Activated CD8-positive, alpha-beta memory T cell treated with anti-CD3 and anti-CD28 coated beads, Interleukin-2, amount 10 ng/mL, durations not matched to agents 7 days and 5 days (primary cell): ENCODE data around the gene FADD. TPM values are rescaled to one million over a fixed set of nuclear protein-coding genes. Genes with fewer than 3 reads are reported as not detected.
"Not testable (repeated sequence)": the region's sequence is repeated elsewhere in the genome, so short reads cannot be mapped to it uniquely, and the experiment has no call there.

Experiments used
- ATAC-seq: fragments of 150-1000 bp; cut with Tn5 transposase; one replicate; pipeline ENCODE4 v1.10.0; 2021; ENCODE audit warnings: moderate library complexity
- CTCF ChIA-PET: fragments of 350-600 bp; sonication (Branson Sonifier 250); formaldehyde crosslinking; loops from one replicate; lab custom pipeline; 2021; ENCODE audit warnings: antibody characterized with exemption; lab: Charles Lee
- DNase-seq: peaks from one replicate; pipeline ENCODE4 v3.0.0-alpha.2; 2020
- H3K27ac Mint-ChIP-seq: one replicate; pipeline ENCODE4 v1.8.0; 2021; ENCODE audit warnings: mild to moderate bottlenecking, mixed read lengths
- H3K27me3 Mint-ChIP-seq: one replicate; pipeline ENCODE4 v1.8.0; 2021; ENCODE audit warnings: mixed read lengths
- H3K36me3 Mint-ChIP-seq: one replicate; pipeline ENCODE4 v1.8.0; 2021; ENCODE audit warnings: mild to moderate bottlenecking, mixed read lengths
- H3K4me1 Mint-ChIP-seq: one replicate; pipeline ENCODE4 v1.8.0; 2021; ENCODE audit warnings: mixed read lengths
- H3K4me3 Mint-ChIP-seq: one replicate; pipeline ENCODE4 v1.8.0; 2021; ENCODE audit warnings: mild to moderate bottlenecking, moderate library complexity, mixed read lengths
- H3K9me3 Mint-ChIP-seq: one replicate; pipeline ENCODE4 v1.8.0; 2022; ENCODE audit warnings: low read depth, mixed read lengths
- total RNA-seq, 2 experiments: library from RNA; stranded (reverse); gene quantifications; one replicate each; pipeline ENCODE4 v1.2.3, GENCODE V29; 2021

The FADD gene
- total RNA-seq, 2 experiments from 2014 or later, result 37.4 to 41.4 TPM

DNA sequence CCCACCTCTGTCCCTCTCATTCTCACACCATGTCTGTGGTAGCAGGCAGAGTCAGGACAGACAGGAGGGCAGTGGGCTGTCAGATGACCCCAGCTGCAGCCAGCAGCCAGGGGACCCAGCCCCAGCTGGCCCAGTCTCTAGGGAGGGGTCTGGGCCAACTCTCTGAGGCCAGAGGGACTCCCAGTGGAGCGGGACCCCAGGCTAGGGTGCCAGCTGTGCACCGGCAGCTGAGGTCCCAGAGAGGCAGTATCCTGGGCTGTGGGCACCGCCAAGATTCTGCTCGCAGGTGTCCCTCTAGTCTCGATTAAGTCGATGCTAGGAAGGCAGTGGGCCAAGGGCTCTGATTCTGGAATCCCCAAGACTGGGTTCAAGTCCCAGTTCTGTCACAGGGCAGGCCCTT, 16.7 kb upstream of the FADD start:
- Mint-ChIP-seq H3K9me3 (no peaks in the 10 kb centered on the region), H3K27ac (no peak overlapping the region), H3K4me3 (no peak overlapping the region), H3K4me1 (peaks cover 2% of the 10 kb centered on the region), H3K27me3 (no peaks in the 10 kb centered on the region), H3K36me3 (no peaks in the 10 kb centered on the region)
- no peak for ATAC-seq
- no peak for DNase-seq
- CTCF ChIA-PET, result no interaction called here

DNA sequence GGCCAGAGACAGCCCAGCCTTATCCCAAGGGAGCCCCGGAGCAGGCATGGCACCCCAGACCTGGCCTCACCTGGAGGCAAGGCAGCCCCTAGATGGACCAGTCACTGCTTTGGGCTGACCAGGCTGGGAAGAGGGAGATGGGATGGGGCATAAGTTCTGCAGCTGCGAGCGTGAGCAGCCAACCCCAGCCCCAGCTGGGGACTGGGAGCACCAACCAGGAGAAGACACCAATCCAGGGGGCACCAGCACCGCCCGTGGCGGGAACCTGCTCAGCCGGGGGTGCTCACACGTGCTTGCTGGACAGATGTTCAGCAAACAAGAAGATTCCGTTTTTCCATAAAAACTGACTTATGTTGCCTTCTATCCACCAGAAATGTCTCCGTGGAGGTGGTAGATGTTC, 16.2 kb upstream of the FADD start:
- Mint-ChIP-seq H3K4me1 (peaks cover 3% of the 10 kb centered on the region), H3K27ac (no peak overlapping the region), H3K36me3 (no peaks in the 10 kb centered on the region), H3K9me3 (no peaks in the 10 kb centered on the region), H3K27me3 (no peaks in the 10 kb centered on the region), H3K4me3 (no peak overlapping the region)
- DNase-seq (no peak), ATAC-seq (no peak)
- CTCF ChIA-PET, result no interaction called here

DNA sequence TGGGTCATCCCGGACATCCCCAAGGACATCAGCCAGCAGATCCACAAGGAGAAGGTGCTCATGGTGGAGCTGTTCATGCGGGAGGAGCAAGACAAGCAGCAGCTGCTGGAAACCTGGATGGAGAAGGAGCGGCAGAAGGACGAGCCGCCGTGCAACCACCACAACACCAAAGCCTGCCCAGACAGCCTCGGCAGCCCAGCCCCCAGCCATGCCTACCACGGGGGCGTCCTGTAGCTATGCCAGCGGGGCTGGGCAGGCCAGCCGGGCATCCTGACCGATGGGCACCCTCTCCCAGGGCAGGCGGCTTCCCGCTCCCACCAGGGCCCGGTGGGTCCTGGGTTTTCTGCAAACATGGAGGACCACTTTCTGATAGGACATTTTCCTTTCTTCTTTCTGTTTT, 15.3 kb upstream of the FADD start:
- H3K4me1 Mint-ChIP-seq, result peaks cover 3% of the 10 kb centered on the region
- ATAC-seq, result no peak
- no peaks in the 10 kb centered on the region for H3K27me3 Mint-ChIP-seq
- CTCF ChIA-PET, result interaction anchor here (1.2 kb wide), 1 partner anchor 18 kb away, joined by 3 read pairs; no protein-coding TSS in a partner anchor
- no peak overlapping the region for H3K4me3 Mint-ChIP-seq
- H3K9me3 Mint-ChIP-seq, result no peaks in the 10 kb centered on the region
- no peak for DNase-seq
- no peaks in the 10 kb centered on the region for H3K36me3 Mint-ChIP-seq
- H3K27ac Mint-ChIP-seq, result no peak overlapping the region

DNA sequence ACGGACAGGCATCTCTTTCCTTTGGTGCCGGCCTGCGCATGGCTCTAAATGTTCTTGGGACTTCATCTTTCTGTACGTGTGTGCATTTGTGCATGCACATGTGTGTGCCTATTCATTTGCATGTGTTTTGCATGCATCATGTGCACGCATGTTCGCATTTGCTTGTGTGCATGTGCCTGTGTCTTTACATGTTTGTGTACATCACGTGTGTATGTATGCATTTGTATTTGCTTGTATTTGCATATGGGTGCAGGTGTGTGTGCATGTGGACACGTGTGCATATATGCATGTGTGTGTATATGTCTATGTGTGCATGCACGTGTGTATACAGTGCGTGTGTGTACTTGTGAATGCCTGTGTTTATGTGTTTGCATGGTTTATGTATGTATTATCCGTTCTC, 13.5 kb upstream of the FADD start:
- no peak for DNase-seq
- Mint-ChIP-seq H3K9me3 (no peaks in the 10 kb centered on the region), H3K27ac (no peak overlapping the region), H3K36me3 (no peaks in the 10 kb centered on the region), H3K4me3 (no peak overlapping the region), H3K4me1 (peaks cover 3% of the 10 kb centered on the region), H3K27me3 (no peaks in the 10 kb centered on the region)
- CTCF ChIA-PET, result no interaction called here
- ATAC-seq, result no peak

DNA sequence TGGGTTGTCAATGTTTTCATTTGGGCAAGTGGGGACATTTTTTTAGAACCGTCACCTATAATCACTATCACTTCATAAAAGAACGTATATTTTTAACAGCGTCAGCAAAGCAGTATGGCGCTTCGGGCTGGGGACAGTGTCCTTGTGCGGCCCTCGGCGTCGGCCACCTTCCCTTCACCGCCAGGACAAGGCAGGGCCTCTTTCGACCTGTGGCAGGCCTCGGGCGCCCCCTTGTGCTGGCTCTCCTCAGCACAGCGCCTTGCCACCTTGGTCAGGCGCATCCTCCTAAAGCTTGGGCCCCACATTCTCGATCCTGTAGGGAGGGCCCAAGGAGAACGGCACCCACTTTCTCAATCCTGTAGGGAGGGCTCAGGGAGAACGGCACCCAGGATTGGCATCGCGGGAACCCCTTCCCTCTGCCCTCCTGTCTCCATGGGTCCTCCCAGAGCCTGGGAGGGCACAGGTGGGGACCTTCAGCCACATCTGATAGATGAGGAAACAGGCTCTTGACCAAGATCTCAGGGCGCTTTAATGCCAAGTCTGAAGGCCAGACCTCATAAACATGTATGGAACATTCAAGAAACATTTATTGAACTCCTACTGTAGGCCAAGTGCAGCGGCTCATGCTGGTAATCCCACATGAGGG, 11.5 kb upstream of the FADD start:
- Mint-ChIP-seq H3K4me1 (peaks cover 5% of the 10 kb centered on the region), H3K27me3 (no peaks in the 10 kb centered on the region), H3K36me3 (no peaks in the 10 kb centered on the region), H3K9me3 (no peaks in the 10 kb centered on the region), H3K27ac (no peak overlapping the region), H3K4me3 (no peak overlapping the region)
- CTCF ChIA-PET, result interaction anchor here (0.5 to 1.6 kb wide), 12 partner anchors 11 to 283 kb away, joined by 3 to 5 read pairs (median 3); no protein-coding TSS in a partner anchor
- ATAC-seq, result peak; percentile 86
- peak; percentile 73 for DNase-seq

DNA sequence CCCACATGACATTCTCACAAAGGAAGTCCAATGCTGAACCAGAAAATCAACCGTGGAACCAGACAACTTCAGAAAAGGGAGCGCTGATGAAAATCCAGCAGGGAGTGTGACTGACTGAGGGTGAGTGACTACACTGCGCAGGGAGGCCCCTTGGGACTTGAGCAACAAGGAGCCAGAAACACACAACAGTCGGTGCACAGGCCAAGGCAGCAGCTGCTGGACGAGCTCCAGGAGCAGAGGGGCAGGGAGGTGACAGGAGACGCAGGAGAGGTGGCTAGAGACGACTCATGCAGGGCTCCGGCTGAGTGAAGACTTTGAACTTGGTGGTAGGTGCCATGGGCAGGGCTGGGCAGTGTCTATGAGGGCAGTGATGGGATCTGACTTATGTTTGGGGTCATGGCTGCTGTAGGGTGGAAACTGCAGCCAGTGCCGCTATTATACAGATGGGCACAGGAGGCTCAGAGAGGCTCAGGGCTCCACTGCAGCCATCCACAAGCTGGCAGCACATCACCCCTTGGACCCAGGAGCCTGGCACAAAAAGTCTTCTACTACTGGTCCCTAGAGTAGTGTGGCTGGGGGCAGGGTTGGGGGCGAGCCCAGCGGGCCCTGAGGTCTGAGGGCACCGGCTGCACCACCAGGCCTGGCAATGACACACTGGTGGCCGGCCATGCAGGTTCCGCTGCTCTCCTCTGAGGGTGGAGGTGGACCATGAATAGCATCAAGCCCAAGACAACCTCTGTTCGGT, 10.3 kb upstream of the FADD start:
- ATAC-seq, result no peak

DNA sequence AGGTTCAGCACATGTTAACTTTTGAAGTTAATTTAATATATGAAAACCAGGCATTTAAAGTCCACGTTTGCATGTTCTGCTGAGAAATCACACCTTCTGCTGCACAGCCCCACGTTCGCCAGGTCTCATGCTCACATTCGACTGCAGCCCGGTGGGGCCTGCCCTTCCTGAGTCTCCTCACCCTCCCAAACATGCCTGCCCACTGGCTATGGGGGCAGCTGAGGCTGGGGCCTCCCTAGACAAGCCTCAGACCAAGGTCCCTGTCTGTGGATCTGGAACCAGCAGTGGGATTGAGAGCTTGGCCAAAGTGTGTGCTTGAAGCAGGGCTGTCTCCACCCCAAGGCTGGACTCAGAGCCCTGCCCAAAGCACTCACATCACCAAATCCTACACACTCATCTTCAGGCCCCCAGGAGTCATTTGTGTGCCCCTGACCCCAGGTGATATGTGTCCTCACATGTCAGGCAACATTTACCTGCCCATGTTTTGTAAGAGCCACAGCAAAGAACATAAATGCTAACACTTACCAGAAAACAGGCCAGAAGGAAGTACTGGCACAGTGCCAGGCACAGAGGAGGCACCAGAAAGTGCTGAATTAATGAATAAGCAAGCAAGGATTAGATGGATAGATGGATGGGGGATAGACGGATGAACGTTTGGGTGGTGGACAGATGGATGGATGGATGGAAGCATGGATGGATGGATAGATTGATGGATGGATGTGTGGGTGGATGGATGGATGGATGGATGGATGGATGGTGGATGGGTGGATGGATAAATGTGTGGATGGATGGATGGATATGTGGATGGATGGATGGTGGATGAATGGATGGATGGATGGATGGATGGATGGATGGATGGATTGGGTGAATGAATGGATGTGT, 9.4 kb upstream of the FADD start:
- no peaks in the 10 kb centered on the region for H3K36me3 Mint-ChIP-seq
- H3K27me3 Mint-ChIP-seq, result peaks cover under 1% of the 10 kb centered on the region
- no peak overlapping the region for H3K27ac Mint-ChIP-seq
- DNase-seq, result no peak
- H3K4me3 Mint-ChIP-seq, result no peak overlapping the region
- ATAC-seq, result no peak
- H3K9me3 Mint-ChIP-seq, result no peaks in the 10 kb centered on the region
- CTCF ChIA-PET, result no interaction called here
- H3K4me1 Mint-ChIP-seq, result peaks cover 5% of the 10 kb centered on the region

More for the DNA sequence above, 10.3 kb upstream of the FADD start:
- no peak overlapping the region for H3K4me3 Mint-ChIP-seq
- peaks cover 5% of the 10 kb centered on the region for H3K4me1 Mint-ChIP-seq
- no peak for DNase-seq
- no peak overlapping the region for H3K27ac Mint-ChIP-seq
- H3K36me3 Mint-ChIP-seq, result no peaks in the 10 kb centered on the region
- CTCF ChIA-PET, result interaction anchor here (1.2 to 1.6 kb wide), 3 partner anchors 9 to 274 kb away, joined by 3 to 5 read pairs (median 3); no protein-coding TSS in a partner anchor
- no peaks in the 10 kb centered on the region for H3K27me3 Mint-ChIP-seq
- H3K9me3 Mint-ChIP-seq, result no peaks in the 10 kb centered on the region

DNA sequence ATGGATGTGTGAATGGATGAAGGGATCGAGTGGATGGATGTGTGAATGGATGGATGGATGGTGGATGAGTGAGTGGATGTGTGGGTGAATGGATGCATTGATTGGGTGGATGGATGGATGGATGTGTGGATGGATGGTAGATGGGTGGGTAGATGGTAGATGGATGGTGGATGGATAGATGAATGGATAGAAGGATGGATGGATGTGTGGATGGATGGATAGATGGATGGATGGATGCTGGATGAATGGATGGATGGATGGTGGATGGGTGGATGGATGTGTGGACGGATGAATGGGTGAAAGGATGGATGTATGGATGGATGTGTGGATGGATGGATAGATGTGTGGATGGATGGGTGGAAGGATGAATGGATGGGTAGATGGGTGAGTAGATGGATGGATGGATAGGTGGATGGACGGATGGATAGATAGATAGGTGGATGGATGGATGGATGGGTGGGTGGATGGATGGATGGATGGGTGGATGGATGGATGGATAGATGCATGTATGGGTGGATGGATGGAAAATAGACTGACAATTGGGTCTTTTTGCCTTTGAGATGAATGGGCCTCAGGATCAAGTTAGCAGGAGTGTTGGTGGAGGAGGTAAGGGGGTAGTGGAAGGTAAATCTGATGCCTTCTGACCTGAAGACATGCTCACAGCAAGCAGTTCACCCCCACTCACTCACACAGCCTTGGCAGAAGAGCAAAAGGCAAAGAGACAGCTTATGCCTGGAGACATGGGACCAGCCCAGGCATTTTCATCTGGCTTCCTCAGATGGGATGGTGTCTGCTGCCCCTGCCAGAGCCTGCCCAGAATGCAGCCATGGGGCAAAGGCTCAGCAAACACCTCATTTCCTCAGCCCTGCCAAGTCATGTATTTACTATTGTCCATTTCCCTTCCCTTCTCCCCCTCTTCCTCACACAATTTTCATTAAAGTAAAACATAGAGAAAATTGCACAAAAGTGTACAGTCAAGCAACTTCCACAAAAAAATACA, 8.0 kb upstream of the FADD start:
- Mint-ChIP-seq H3K36me3 (no peaks in the 10 kb centered on the region), H3K27me3 (peaks cover 3% of the 10 kb centered on the region), H3K9me3 (no peaks in the 10 kb centered on the region), H3K4me3 (no peak overlapping the region), H3K4me1 (peaks cover 5% of the 10 kb centered on the region), H3K27ac (no peak overlapping the region)
- ATAC-seq, result no peak
- CTCF ChIA-PET, result interaction anchor here (0.9 to 3.1 kb wide), 9 partner anchors 10 to 508 kb away, joined by 3 to 17 read pairs (median 5); no protein-coding TSS in a partner anchor
- DNase-seq, result no peak

DNA sequence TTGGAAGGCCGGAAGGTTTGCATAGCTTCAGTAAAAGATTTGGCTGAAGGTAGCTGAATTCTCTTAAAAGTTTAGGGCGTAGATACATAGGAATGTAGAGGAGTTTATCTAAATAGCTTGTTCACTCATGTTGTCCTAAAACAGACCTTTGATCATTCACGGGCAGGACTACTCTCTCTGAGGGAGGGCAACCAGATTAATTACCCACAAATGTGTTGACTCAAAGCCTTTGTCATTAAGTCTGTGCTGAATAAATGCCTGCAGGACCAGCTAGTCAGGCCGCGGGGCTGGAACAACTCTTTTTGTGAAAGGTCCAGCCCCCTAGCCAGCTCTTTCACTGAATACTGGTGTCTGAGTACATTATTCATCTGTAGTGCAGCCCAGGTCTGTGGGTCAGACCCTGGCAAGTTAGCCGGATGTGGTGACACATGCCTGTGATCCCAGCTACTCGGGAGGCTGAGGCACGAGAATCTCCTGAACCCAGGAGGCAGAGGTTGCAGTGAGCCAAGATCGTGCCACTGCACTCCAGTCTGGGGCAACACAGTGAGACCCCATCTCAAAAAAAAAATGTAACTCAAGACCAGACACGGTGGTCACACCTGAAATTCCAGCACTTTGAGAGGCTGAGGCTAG, 2.8 kb upstream of the FADD start:
- no peak overlapping the region for H3K4me3 Mint-ChIP-seq
- H3K36me3 Mint-ChIP-seq, result peaks cover 17% of the 10 kb centered on the region
- no peak overlapping the region for H3K27ac Mint-ChIP-seq
- CTCF ChIA-PET, result interaction anchor here (0.7 to 1.0 kb wide), 3 partner anchors 282 to 524 kb away, joined by 3 read pairs; no protein-coding TSS in a partner anchor
- H3K4me1 Mint-ChIP-seq, result peaks cover 18% of the 10 kb centered on the region
- DNase-seq, result no peak
- no peak for ATAC-seq
- H3K9me3 Mint-ChIP-seq, result no peaks in the 10 kb centered on the region
- peaks cover 6% of the 10 kb centered on the region for H3K27me3 Mint-ChIP-seq

DNA sequence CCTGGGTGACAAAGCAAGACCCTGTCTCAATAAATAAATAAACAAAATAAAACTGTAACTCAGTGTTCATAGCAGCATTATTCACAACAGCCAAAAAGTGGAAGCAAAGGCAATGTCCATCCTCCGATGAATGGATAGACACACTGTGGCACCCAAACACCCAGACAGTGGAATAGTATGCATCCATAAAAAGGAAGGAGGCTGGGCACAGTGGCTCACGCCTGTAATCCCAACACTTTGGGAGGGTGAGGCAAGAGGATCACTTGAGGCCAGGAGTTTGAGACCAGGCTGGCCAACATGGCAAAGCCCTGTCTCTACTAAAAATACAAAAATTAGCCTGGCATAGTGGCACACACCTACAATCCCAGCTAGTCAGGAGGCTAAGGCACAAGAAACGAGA, 2.0 kb upstream of the FADD start:
- not testable (repeated sequence) for H3K27me3 Mint-ChIP-seq, H3K4me3 Mint-ChIP-seq, ATAC-seq, DNase-seq, H3K27ac Mint-ChIP-seq, H3K9me3 Mint-ChIP-seq
- CTCF ChIA-PET, result interaction anchor here (0.7 kb wide), 1 partner anchor 1017 kb away, joined by 4 read pairs; no protein-coding TSS in a partner anchor
- Mint-ChIP-seq H3K36me3 (peaks cover 24% of the 10 kb centered on the region), H3K4me1 (peaks cover 25% of the 10 kb centered on the region)

DNA sequence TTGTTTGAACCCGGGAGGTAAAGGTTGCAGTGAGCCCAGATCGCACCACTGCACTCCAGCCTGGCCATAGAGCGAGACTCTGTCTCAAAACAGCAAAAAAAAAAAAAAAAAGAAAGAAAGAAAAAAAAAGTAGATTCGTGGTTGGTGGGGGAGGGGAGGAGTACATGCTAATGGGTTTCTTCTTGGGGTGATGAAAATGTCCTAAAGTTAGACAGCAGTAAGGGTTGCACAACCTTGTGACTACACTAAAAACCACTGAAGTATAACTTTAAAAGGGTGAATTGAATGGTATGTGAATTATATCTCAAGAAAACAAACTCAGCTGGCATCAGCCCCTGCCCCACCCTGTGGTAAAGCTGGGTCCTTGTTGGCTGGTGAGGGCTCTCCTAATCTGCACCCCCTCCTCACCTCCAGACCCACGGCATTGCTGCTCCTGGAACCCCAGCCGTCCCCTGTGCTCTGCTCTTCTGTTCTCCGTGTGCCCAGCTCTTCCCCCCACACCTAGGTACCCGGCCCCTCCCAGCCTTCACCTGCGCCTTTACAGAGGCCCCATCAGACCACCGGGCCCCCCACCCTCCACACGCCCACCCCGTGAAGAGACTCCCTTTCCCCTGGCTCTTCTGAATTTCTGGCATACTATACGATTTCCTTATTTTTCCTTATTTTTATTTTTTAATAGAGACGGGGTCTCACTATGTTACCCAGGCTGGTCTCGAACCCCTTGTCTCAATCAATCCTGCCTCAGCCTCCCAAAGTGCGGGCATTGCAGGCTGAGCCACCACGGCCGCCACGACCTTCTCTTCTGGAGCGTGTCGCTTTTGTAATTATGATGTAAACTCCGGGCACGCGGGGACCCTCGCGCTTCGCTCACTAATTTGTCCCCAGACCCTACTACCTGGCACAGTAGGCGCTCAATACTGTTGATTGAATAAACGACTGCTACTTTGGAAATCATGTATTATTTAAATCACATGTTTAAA, 924 bp upstream of the FADD start:
- DNase-seq, result no peak
- no peaks in the 10 kb centered on the region for H3K9me3 Mint-ChIP-seq
- H3K4me3 Mint-ChIP-seq, result peak overlapping the region; percentile 93
- peak overlapping the region; percentile 88 for H3K27ac Mint-ChIP-seq
- H3K36me3 Mint-ChIP-seq, result peaks cover 33% of the 10 kb centered on the region
- peaks cover 6% of the 10 kb centered on the region for H3K27me3 Mint-ChIP-seq
- ATAC-seq, result no peak
- CTCF ChIA-PET, result interaction anchor here (0.7 to 1.5 kb wide), 3 partner anchors 10 to 1018 kb away, joined by 3 to 4 read pairs (median 4); partner anchors contain the start of gene LTO1
- peaks cover 30% of the 10 kb centered on the region for H3K4me1 Mint-ChIP-seq
